ENCODE data around the gene SERPINB7. TPM values are rescaled to one million over a fixed set of nuclear protein-coding genes. Genes with fewer than 3 reads are reported as not detected.

SERPINB7 gene
- total and polyA plus RNA-seq, 2 donors, result not detected

- 76% methylated on average over 7 of the region's 7 CpGs for WGBS
- H3K4me1 ChIP-seq (ENCODE audit: insufficient read depth), result no peaks in the 10 kb centered on the region
- H3K27ac ChIP-seq (ENCODE audit: low read depth), result no peak overlapping the region
- no peak overlapping the region for H3K4me3 ChIP-seq (ENCODE audit: low read depth, low read length)
- DNase-seq (ENCODE audit: extremely low spot score), result no peak
- no peaks in the 10 kb centered on the region for H3K36me3 ChIP-seq (ENCODE audit: insufficient read depth)
Measured at GRCh38 chr18:63843008-63843407, 67.8 kb downstream of the SERPINB7 start.

- Histone ChIP-seq H3K27ac (ENCODE audit: low read depth) (no peak overlapping the region), H3K4me1 (ENCODE audit: insufficient read depth) (no peaks in the 10 kb centered on the region), H3K36me3 (ENCODE audit: insufficient read depth) (no peaks in the 10 kb centered on the region), H3K4me3 (ENCODE audit: low read depth, low read length) (no peak overlapping the region)
- 8% methylated on average over 3 of the region's 3 CpGs for WGBS
- no peak for DNase-seq (ENCODE audit: extremely low spot score)
Measured at GRCh38 chr18:63844254-63844653, 69.0 kb downstream of the SERPINB7 start.

GRCh38 chr18:63848159-63848558 lies 72.9 kb downstream of the SERPINB7 start:
- no peak for DNase-seq (ENCODE audit: extremely low spot score)
- Histone ChIP-seq H3K4me3 (ENCODE audit: low read depth, low read length) (no peak overlapping the region), H3K27ac (ENCODE audit: low read depth) (no peak overlapping the region), H3K36me3 (ENCODE audit: insufficient read depth) (no peaks in the 10 kb centered on the region), H3K4me1 (ENCODE audit: insufficient read depth) (no peaks in the 10 kb centered on the region)
- WGBS, result 3% methylated on average over 2 of the region's 2 CpGs

GRCh38 chr18:63850020-63850419 lies 74.8 kb downstream of the SERPINB7 start:
- Histone ChIP-seq H3K36me3 (ENCODE audit: insufficient read depth) (no peaks in the 10 kb centered on the region), H3K27ac (ENCODE audit: low read depth) (no peak overlapping the region), H3K4me1 (ENCODE audit: insufficient read depth) (no peaks in the 10 kb centered on the region), H3K4me3 (ENCODE audit: low read depth, low read length) (no peak overlapping the region)
- DNase-seq (ENCODE audit: extremely low spot score), result no peak
- 49% methylated on average over 4 of the region's 4 CpGs for WGBS

- no peak overlapping the region for H3K4me3 ChIP-seq (ENCODE audit: low read depth, low read length)
- no peak overlapping the region for H3K27ac ChIP-seq (ENCODE audit: low read depth)
- H3K4me1 ChIP-seq (ENCODE audit: insufficient read depth), result no peaks in the 10 kb centered on the region
- WGBS, result 59% methylated on average over 2 of the region's 2 CpGs
- no peaks in the 10 kb centered on the region for H3K36me3 ChIP-seq (ENCODE audit: insufficient read depth)
- peak; percentile 31 for DNase-seq (ENCODE audit: extremely low spot score)
Measured at GRCh38 chr18:63850636-63851035, 75.4 kb downstream of the SERPINB7 start.

Other genes starting within 250 kb of the SERPINB7 start
- not detected for gene SERPINB12, start 233.0 kb upstream of the SERPINB7 start, total RNA-seq
- not detected for gene SERPINB12, start 233.0 kb upstream of the SERPINB7 start, polyA plus RNA-seq
- gene SERPINB13, start 188.1 kb upstream of the SERPINB7 start, total RNA-seq, result 1.7 TPM
- gene SERPINB13, start 188.1 kb upstream of the SERPINB7 start, polyA plus RNA-seq, result not detected
- not detected for gene SERPINB4, start 131.2 kb upstream of the SERPINB7 start, total RNA-seq
- not detected for gene SERPINB4, start 131.2 kb upstream of the SERPINB7 start, polyA plus RNA-seq
- 0.16 TPM for gene SERPINB3, start 113.5 kb upstream of the SERPINB7 start, total RNA-seq
- not detected for gene SERPINB3, start 113.5 kb upstream of the SERPINB7 start, polyA plus RNA-seq
- 3.5 TPM for gene SERPINB11, start 72.5 kb upstream of the SERPINB7 start, total RNA-seq
- not detected for gene SERPINB11, start 72.5 kb upstream of the SERPINB7 start, polyA plus RNA-seq
- gene SERPINB2, start 112.3 kb downstream of the SERPINB7 start, total RNA-seq, result not detected
- not detected for gene SERPINB2, start 112.3 kb downstream of the SERPINB7 start, polyA plus RNA-seq
- 0.21 TPM for gene SERPINB10, start 132.5 kb downstream of the SERPINB7 start, total RNA-seq
- not detected for gene SERPINB10, start 132.5 kb downstream of the SERPINB7 start, polyA plus RNA-seq
- 0.11 TPM for gene HMSD, start 173.9 kb downstream of the SERPINB7 start, total RNA-seq
- gene HMSD, start 173.9 kb downstream of the SERPINB7 start, polyA plus RNA-seq, result not detected
- 3.5 TPM for gene SERPINB8, start 194.7 kb downstream of the SERPINB7 start, total RNA-seq
- gene SERPINB8, start 194.7 kb downstream of the SERPINB7 start, polyA plus RNA-seq, result 6.4 TPM

All from urinary bladder (tissue), 4 donors.